ENCODE results near the gene PILRB.
"Not testable (repeated sequence)": the region's sequence is repeated elsewhere in the genome, so short reads cannot be mapped to it uniquely, and the experiment has no call there.

The PILRB gene

GRCh38 chr7:100378114-100378755, 20.3 kb downstream of the PILRB start:
- H3K9me3 Mint-ChIP-seq, result no peaks in the 10 kb centered on the region
- no peak overlapping the region for H3K27ac Mint-ChIP-seq
- H3K4me1 Mint-ChIP-seq (ENCODE audit: low read depth), result peaks cover 9% of the 10 kb centered on the region
- no peak overlapping the region for H3K4me3 Mint-ChIP-seq
- H3K36me3 Mint-ChIP-seq (ENCODE audit: low read depth), result peaks cover 10% of the 10 kb centered on the region
- H3K27me3 Mint-ChIP-seq (ENCODE audit: low read depth), result peaks cover 6% of the 10 kb centered on the region

- peaks cover 17% of the 10 kb centered on the region for H3K27me3 Mint-ChIP-seq (ENCODE audit: low read depth)
- H3K4me3 Mint-ChIP-seq, result no peak overlapping the region
- H3K36me3 Mint-ChIP-seq (ENCODE audit: low read depth), result peaks cover 8% of the 10 kb centered on the region
- no peak overlapping the region for H3K27ac Mint-ChIP-seq
- no peaks in the 10 kb centered on the region for H3K9me3 Mint-ChIP-seq
- H3K4me1 Mint-ChIP-seq (ENCODE audit: low read depth), result peaks cover under 1% of the 10 kb centered on the region
Measured at GRCh38 chr7:100380196-100380595, 22.3 kb downstream of the PILRB start.

GRCh38 chr7:100381531-100382233, 23.8 kb downstream of the PILRB start:
- H3K4me1 Mint-ChIP-seq (ENCODE audit: low read depth); H3K4me3 Mint-ChIP-seq; H3K36me3 Mint-ChIP-seq (ENCODE audit: low read depth); H3K9me3 Mint-ChIP-seq; H3K27ac Mint-ChIP-seq: not testable (repeated sequence)
- H3K27me3 Mint-ChIP-seq (ENCODE audit: low read depth), result peaks cover 17% of the 10 kb centered on the region

- not testable (repeated sequence) for H3K4me1 Mint-ChIP-seq (ENCODE audit: low read depth); H3K4me3 Mint-ChIP-seq
Measured at GRCh38 chr7:100382234-100382853, 24.4 kb downstream of the PILRB start.

GRCh38 chr7:100384628-100385294, 26.8 kb downstream of the PILRB start:
- Mint-ChIP-seq H3K27ac (no peak overlapping the region), H3K36me3 (ENCODE audit: low read depth) (no peaks in the 10 kb centered on the region), H3K4me1 (ENCODE audit: low read depth) (no peaks in the 10 kb centered on the region), H3K4me3 (no peak overlapping the region), H3K27me3 (ENCODE audit: low read depth) (peaks cover 22% of the 10 kb centered on the region), H3K9me3 (no peaks in the 10 kb centered on the region)

More at GRCh38 chr7:100382234-100382853, 24.4 kb downstream of the PILRB start:
- H3K27ac Mint-ChIP-seq; H3K36me3 Mint-ChIP-seq (ENCODE audit: low read depth); H3K9me3 Mint-ChIP-seq: not testable (repeated sequence)
- peaks cover 17% of the 10 kb centered on the region for H3K27me3 Mint-ChIP-seq (ENCODE audit: low read depth)

- Mint-ChIP-seq H3K9me3 (no peaks in the 10 kb centered on the region), H3K4me1 (ENCODE audit: low read depth) (no peaks in the 10 kb centered on the region), H3K27me3 (ENCODE audit: low read depth) (peaks cover 36% of the 10 kb centered on the region), H3K4me3 (no peak overlapping the region), H3K36me3 (ENCODE audit: low read depth) (no peaks in the 10 kb centered on the region), H3K27ac (no peak overlapping the region)
Measured at GRCh38 chr7:100386940-100387339, 29.0 kb downstream of the PILRB start.

GRCh38 chr7:100387695-100388094, 29.8 kb downstream of the PILRB start:
- Mint-ChIP-seq H3K9me3 (no peaks in the 10 kb centered on the region), H3K36me3 (ENCODE audit: low read depth) (no peaks in the 10 kb centered on the region), H3K27ac (no peak overlapping the region), H3K4me1 (ENCODE audit: low read depth) (no peaks in the 10 kb centered on the region), H3K27me3 (ENCODE audit: low read depth) (peaks cover 43% of the 10 kb centered on the region), H3K4me3 (no peak overlapping the region)

GRCh38 chr7:100389437-100390088, 31.6 kb downstream of the PILRB start:
- Mint-ChIP-seq H3K27ac (no peak overlapping the region), H3K9me3 (no peaks in the 10 kb centered on the region), H3K36me3 (ENCODE audit: low read depth) (no peaks in the 10 kb centered on the region), H3K27me3 (ENCODE audit: low read depth) (peaks cover 46% of the 10 kb centered on the region), H3K4me3 (no peak overlapping the region), H3K4me1 (ENCODE audit: low read depth) (no peaks in the 10 kb centered on the region)

GRCh38 chr7:100390286-100391009, 32.5 kb downstream of the PILRB start:
- H3K4me3 Mint-ChIP-seq, result no peak overlapping the region
- no peaks in the 10 kb centered on the region for H3K9me3 Mint-ChIP-seq
- no peaks in the 10 kb centered on the region for H3K36me3 Mint-ChIP-seq (ENCODE audit: low read depth)
- no peaks in the 10 kb centered on the region for H3K4me1 Mint-ChIP-seq (ENCODE audit: low read depth)
- peaks cover 45% of the 10 kb centered on the region for H3K27me3 Mint-ChIP-seq (ENCODE audit: low read depth)
- no peak overlapping the region for H3K27ac Mint-ChIP-seq

- Mint-ChIP-seq H3K4me1 (ENCODE audit: low read depth) (peaks cover 16% of the 10 kb centered on the region), H3K27me3 (ENCODE audit: low read depth) (peaks cover 60% of the 10 kb centered on the region), H3K27ac (no peak overlapping the region), H3K36me3 (ENCODE audit: low read depth) (no peaks in the 10 kb centered on the region), H3K9me3 (no peaks in the 10 kb centered on the region), H3K4me3 (no peak overlapping the region)
Measured at GRCh38 chr7:100393233-100393905, 35.5 kb downstream of the PILRB start.

GRCh38 chr7:100394077-100394476, 36.2 kb downstream of the PILRB start:
- Mint-ChIP-seq H3K4me1 (ENCODE audit: low read depth) (peaks cover 19% of the 10 kb centered on the region), H3K27me3 (ENCODE audit: low read depth) (peaks cover 67% of the 10 kb centered on the region), H3K4me3 (no peak overlapping the region), H3K27ac (no peak overlapping the region), H3K9me3 (no peaks in the 10 kb centered on the region), H3K36me3 (ENCODE audit: low read depth) (no peaks in the 10 kb centered on the region)

GRCh38 chr7:100396421-100396982, 38.6 kb downstream of the PILRB start:
- Mint-ChIP-seq H3K27me3 (ENCODE audit: low read depth) (peaks cover 71% of the 10 kb centered on the region), H3K27ac (peak overlapping the region; percentile 79), H3K9me3 (no peaks in the 10 kb centered on the region), H3K4me3 (peak overlapping the region; percentile 19), H3K4me1 (ENCODE audit: low read depth) (peaks cover 19% of the 10 kb centered on the region), H3K36me3 (ENCODE audit: low read depth) (no peaks in the 10 kb centered on the region)

- Mint-ChIP-seq H3K9me3 (no peaks in the 10 kb centered on the region), H3K4me1 (ENCODE audit: low read depth) (peaks cover 19% of the 10 kb centered on the region), H3K4me3 (no peak overlapping the region), H3K27ac (peak overlapping the region; percentile 79), H3K27me3 (ENCODE audit: low read depth) (peaks cover 69% of the 10 kb centered on the region), H3K36me3 (ENCODE audit: low read depth) (no peaks in the 10 kb centered on the region)
Measured at GRCh38 chr7:100397315-100398081, 39.6 kb downstream of the PILRB start.

All from T-helper 1 cell treated with Interleukin-12 subunit alpha and Interleukin-12 subunit beta and Interleukin-4 antibody, amounts not matched to agents 30 μg/mL and 1 μg/mL, for 36 hours (primary cell).